Measurements from ENCODE around the gene SND1.
"Not testable (repeated sequence)": the region's sequence is repeated elsewhere in the genome, so short reads cannot be mapped to it uniquely, and the experiment has no call there.

SND1 gene

GRCh38 chr7:127653396-127653795, 1.4 kb downstream of the SND1 start:
- DNase-seq, result no peak

DNA sequence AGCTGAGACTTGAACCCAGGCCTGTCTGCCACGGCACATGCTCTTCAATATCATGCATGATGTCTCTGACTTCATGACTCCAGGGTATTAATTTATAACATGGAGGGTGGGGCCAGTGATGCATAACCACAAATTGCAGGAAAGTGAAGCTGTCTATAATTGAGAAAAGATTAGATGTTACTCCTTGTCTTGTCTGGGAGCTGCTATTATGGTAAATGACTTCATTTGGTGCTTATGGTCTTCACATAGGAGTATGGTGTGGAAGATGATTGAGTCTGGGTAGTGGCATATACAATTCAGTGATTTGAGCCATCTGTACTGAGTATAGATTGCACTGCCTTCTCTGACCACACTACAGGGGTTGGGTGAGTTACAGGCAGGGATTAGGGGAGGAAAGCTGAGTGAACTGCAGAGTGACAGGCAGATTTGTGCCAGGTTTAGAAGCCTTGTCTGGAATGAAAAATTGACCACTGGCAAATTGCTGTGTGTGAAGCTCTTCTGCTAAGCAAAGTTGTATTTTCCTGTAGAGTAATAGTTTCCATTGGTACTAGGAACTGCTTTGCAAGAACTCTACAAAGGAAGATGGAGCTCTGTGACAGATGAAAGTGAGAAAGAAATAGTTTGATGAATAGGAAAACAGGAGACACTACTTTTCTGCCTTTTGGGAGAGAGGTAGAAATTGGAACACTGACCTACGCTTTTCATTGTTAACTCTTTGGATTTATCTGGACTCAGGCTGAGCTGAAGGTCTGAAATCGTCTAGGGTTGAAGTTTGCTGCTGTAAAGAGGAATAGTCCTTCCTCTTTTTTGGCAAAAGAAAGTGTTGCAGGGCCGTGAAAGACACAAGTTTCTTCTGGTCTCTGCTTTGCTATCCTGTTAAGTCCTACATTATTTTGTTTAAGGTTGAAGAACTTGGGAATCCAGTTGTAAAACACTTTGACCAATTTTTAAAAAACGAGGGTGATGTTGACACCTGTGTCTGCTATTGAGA, 2.7 kb downstream of the SND1 start:
- no peak for DNase-seq

GRCh38 chr7:127655720-127656119, 3.7 kb downstream of the SND1 start:
- no peak for DNase-seq

DNA sequence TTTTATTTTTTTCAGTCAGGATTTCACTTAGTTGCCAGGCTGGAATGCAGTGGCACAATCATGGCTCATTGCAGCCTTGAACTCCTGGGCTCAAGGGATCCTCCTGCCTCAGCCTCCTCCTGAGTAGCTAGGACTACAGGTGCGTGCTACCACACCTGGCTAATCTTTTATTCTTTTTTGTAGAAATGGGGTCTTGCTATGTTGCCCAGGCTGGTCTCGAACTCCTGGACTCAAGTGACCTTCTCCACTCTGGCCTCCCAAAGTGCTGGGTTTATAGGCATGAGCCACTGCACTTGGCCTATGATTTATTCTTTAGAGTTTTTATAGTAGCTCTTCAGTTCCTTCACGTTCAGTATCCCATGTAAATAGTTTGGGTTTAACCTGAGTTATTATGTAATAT, 5.5 kb downstream of the SND1 start:
- no peak for DNase-seq

- no peak for DNase-seq
Observed at GRCh38 chr7:127658970-127659630, 7.1 kb downstream of the SND1 start.

- no peak for DNase-seq
Observed at GRCh38 chr7:127665922-127666321, 13.9 kb downstream of the SND1 start.

- DNase-seq, result no peak
Observed at GRCh38 chr7:127666602-127667001, 14.6 kb downstream of the SND1 start.

- no peak for DNase-seq
Observed at GRCh38 chr7:127667017-127667670, 15.2 kb downstream of the SND1 start.

- no peak for DNase-seq
Observed at GRCh38 chr7:127667759-127668530, 16.0 kb downstream of the SND1 start.

- DNase-seq, result no peak
Observed at GRCh38 chr7:127671341-127671740, 19.3 kb downstream of the SND1 start.

DNA sequence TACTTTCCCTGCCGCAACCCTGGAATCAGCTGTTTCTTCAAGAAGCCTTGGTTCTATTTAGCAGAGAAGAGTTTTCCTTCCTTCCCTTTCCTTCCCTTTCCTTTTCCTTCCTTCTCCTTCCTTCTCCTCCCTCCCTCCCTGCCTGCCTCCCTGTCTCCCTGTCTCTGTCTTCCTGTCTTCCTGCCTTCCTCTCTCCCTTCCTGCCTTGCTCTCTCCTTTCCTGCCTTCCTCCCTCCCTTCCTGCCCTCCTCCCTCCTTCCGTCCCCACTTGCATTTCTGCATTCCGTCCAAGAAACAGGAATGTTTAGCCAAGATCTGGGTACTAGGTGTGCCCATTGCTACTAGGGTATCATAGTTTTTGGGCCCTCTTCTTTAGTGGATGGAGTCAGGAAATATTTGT, 21.9 kb downstream of the SND1 start:
- DNase-seq, result no peak

DNA sequence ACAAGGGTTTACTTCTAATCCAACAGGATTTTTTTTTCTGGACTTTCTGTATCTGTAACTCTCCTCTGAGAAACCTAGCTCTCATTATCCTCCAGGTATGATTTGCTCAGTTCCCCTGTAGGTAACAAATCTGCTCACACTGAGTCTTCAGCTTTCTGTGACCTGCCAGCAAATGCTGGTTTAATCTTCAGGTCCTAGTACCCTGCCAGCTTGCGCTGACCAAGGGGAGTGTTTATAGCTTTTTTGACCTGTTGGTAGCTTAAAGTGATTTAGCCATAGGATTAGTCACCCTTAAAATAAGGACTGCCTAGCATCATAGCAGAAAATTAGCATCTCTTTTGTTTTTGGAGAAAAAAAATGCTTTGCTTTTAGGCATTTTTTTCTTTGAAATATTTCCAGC, 22.4 kb downstream of the SND1 start:
- DNase-seq, result no peak

DNA sequence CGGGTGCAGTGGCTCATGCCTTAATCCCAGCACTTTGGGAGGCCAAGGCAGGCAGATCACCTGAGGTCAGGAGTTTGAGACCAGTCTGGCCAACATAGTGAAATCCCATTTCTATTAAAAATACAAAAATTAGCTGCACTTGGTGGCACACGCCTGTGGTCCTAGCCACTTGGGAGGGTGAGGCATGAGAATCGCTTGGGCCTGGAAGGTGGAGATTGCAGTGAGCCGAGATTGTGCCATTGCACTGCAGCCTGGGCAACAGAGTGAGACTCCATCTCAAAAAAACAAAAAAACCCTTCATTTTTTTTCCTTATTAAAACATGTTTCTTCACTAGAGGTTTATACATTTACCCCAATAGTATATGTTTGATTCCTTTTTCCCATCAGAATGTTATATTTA, 22.9 kb downstream of the SND1 start:
- DNase-seq, result not testable (repeated sequence)

DNA sequence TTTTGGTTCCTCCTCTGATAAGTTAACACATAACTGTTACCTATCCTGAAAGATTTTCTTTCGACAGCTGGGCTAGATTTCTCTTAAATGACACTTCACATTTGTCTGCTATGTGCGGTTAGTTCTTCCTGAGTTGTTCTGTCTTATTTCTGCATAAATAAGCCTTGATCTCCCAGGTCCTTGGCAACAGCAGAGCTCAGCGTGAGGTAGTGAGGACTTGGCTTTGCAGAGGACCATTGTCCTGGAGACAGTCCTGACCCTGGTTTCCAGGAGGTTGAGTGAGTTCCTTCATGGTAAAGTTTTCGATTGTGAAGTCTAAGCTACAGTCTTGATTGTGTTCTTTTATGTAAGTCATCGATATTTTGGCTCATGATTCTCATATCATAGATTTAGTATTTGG, 23.7 kb downstream of the SND1 start:
- no peak for DNase-seq

- no peak for DNase-seq
Observed at GRCh38 chr7:127677433-127678230, 25.6 kb downstream of the SND1 start.

GRCh38 chr7:127678337-127678736, 26.3 kb downstream of the SND1 start:
- no peak for DNase-seq

DNA sequence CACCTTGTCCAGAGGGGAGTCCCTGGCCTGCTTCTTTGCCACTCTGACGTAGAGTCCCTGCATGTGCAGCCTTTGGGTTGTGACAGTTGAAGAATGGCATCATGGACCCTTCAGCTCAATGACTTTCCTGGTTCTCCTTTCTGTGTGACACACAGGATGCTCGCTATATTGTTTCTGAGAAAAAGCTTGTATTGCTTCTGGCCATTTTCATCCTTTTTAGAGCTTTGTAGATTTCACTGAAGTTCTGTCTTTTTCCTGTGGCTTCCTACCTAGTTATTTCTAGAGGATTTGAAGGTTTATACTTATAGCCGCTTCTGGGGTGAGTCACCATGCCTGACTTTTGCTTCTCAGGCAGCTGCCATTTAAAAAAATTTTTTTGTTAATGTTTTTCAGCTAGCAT, 27.0 kb downstream of the SND1 start:
- no peak for DNase-seq

GRCh38 chr7:127680983-127681382, 29.0 kb downstream of the SND1 start:
- DNase-seq, result no peak

GRCh38 chr7:127682140-127682539, 30.1 kb downstream of the SND1 start:
- no peak for DNase-seq

DNA sequence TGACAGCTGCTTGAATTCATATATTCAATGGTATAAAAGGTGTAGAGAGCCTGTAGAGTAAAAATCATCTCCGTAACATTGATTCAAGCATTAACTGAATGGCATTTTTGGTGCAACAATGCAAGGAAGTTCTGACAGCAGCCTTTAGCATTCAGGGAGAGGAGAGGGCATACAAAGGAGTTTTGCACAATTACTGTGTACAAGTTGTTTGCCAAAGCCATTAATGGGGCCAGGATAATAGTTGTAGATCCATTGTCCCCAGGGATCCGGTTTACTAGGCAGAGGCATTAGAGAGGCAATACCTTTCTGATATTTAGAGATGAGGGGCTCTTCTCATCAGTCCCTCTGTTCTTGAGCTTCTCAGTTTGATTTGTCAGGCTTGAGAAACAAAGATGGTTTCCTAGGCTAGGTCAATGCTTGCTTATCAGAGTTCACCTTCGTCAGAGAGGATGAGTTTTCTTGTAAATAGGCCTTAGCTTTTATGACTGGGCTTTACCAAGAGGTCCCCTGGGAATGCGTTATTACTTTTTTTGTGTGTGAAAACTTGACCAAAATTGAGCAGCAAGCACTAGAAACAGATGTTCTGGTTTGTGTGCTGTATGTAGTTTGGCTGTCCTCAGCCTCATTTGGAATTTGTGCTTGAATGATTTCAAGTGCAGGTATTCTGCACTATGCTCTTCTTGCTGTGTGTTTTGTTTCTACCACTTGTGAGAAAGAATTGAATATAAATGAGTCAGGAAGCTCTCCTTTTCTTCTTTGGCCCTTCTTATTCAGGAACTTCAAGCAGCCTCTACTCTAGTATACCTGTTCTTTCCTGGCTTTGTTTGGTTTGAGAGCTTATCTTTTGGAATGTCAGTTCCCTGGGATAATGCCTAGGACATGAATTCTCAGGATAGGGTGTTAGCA, 32.0 kb downstream of the SND1 start:
- peak; percentile 45 for DNase-seq

DNA sequence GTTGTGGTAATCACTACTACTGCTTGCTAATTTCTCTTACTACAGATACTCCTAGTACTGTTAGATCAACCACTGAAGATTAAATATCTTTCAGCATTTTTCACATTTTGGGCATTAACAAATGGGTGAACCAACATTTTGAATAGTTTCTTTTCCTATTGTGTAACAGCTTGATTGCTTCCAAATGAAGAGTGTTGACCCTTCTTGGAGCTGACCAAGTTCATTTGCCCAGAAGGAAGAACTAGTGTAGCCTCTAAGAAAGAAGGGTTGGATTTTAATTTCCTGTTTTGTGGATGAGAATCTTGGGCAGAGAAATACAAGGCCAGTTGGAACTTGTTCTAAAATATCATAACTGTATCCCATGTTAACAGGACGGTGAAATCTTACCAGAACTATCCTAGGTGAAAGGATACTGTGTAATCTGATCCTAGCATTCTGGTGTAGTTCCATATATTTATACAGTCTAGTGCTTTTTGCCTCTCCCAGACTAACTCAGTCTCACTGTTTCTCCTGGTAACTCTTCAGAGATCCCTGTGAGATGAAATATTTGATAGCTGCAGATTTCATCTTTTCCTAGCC, 37.3 kb downstream of the SND1 start:
- no peak for DNase-seq
